ENCODE data around the gene KMT2C.
A peak's percentile ranks its signal among the peaks of the same experiment; 100 is the strongest.
"Not testable (repeated sequence)": the region's sequence is repeated elsewhere in the genome, so short reads cannot be mapped to it uniquely, and the experiment has no call there.

KMT2C gene

DNA sequence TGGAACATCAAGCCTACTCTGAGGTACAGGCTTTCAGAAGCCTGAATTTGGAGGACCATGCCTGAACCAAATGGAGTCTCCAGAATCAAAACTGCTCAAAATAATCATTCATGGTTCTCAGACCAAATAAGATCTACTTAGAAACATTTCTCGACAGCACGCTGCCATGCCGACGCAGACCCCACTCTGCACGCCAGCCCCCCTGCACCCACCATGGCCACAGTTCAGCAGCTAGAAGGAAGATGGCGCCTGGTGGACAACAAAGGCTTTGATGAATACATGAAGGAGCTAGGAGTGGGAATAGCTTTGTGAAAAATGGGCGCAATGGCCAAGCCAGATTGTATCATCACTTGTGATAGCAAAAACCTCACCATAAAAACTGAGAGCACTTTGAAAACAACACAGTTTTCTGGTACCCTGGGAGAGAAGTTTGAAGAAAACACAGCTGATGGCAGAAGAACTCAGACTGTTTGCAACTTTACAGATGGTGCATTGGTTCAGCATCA lies 6.6 kb upstream of the KMT2C start:
- H3K9me3 ChIP-seq (ENCODE audit: control insufficient read depth, low read length): no peaks in the 10 kb centered on the region
- no peaks in the 10 kb centered on the region for H3K79me1 ChIP-seq (replicated peaks; ENCODE audit: low read length, poor library complexity, severe bottlenecking)
- H2BK120ac ChIP-seq (ENCODE audit: low read depth, low read length): no peak overlapping the region
- H3K27ac ChIP-seq (ENCODE audit: low read length, poor library complexity, severe bottlenecking): no peak overlapping the region
- H3K4ac ChIP-seq (ENCODE audit: low read depth in 1 of 2, low read length in 2 of 2): no peak overlapping the region
- no peak overlapping the region for H4K8ac ChIP-seq (ENCODE audit: low read length)
- no peak overlapping the region for H2AFZ ChIP-seq (ENCODE audit: low read depth, low read length)
- H3K9ac ChIP-seq (ENCODE audit: low read length): no peak overlapping the region
- no peaks in the 10 kb centered on the region for H3K27me3 ChIP-seq (ENCODE audit: control insufficient read depth in 1 of 2, insufficient read depth in 1 of 2, low read length in 2 of 2)
- WGBS: 91% methylated on average over 6 of the region's 7 CpGs
- no peak for DNase-seq
- H3K14ac ChIP-seq (ENCODE audit: low read length in 2 of 2): no peak overlapping the region
- no peak overlapping the region for H3K4me3 ChIP-seq (ENCODE audit: insufficient read depth in 1 of 2, low read depth in 1 of 2, low read length in 2 of 2)
- no peak overlapping the region for H3K4me2 ChIP-seq (ENCODE audit: low read length, poor library complexity, severe bottlenecking)
- H3K4me1 ChIP-seq (ENCODE audit: control insufficient read depth, insufficient read depth, low read depth, low read length): no peaks in the 10 kb centered on the region
- H2BK12ac ChIP-seq (ENCODE audit: low read length in 2 of 2): no peak overlapping the region
- H3K18ac ChIP-seq (ENCODE audit: low read depth in 1 of 2, low read length in 2 of 2): no peak overlapping the region
- H3K36me3 ChIP-seq (ENCODE audit: control insufficient read depth in 1 of 2, insufficient read depth in 2 of 2, low read depth in 1 of 2, low read length in 2 of 2): no peaks in the 10 kb centered on the region
- no peak overlapping the region for H2BK5ac ChIP-seq (ENCODE audit: low read depth, low read length, poor library complexity, severe bottlenecking)
- H4K91ac ChIP-seq (ENCODE audit: low read length): no peak overlapping the region
- H2BK15ac ChIP-seq (ENCODE audit: low read depth, poor library complexity, severe bottlenecking): no peak overlapping the region
- H3K23ac ChIP-seq (ENCODE audit: low read length in 2 of 2): no peak overlapping the region
- no peak overlapping the region for H2AK5ac ChIP-seq (ENCODE audit: low read length, severe bottlenecking)

DNA sequence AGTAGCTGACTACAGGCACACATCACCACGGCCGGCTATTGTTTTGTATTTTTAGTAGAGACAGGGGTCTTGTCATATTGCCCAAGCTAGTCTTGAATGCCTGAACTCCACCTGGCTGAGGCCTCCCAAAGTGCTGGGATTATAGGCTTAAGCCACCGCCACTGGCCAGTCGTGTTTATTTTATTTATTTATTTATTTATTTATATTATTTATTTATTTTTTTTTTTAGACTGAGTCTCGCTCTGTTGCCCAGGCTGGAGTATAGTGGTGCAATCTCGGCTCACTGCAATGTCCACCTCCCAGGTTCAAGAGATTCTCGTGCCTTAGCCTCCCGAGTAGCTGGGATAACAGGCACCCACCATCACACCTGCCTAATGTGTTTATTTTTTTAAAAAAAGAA lies 6.0 kb upstream of the KMT2C start:
- H4K8ac ChIP-seq (ENCODE audit: low read length); H2BK5ac ChIP-seq (ENCODE audit: low read depth, low read length, poor library complexity, severe bottlenecking); H3K9ac ChIP-seq (ENCODE audit: low read length); H3K4me3 ChIP-seq (ENCODE audit: insufficient read depth in 1 of 2, low read depth in 1 of 2, low read length in 2 of 2); DNase-seq; H3K27me3 ChIP-seq (ENCODE audit: control insufficient read depth in 1 of 2, insufficient read depth in 1 of 2, low read length in 2 of 2); H3K27ac ChIP-seq (ENCODE audit: low read length, poor library complexity, severe bottlenecking); H2BK15ac ChIP-seq (ENCODE audit: low read depth, poor library complexity, severe bottlenecking); H2BK12ac ChIP-seq (ENCODE audit: low read length in 2 of 2); H3K14ac ChIP-seq (ENCODE audit: low read length in 2 of 2); H3K23ac ChIP-seq (ENCODE audit: low read length in 2 of 2); H2BK120ac ChIP-seq (ENCODE audit: low read depth, low read length); H3K4me1 ChIP-seq (ENCODE audit: control insufficient read depth, insufficient read depth, low read depth, low read length); H4K91ac ChIP-seq (ENCODE audit: low read length); H3K36me3 ChIP-seq (ENCODE audit: control insufficient read depth in 1 of 2, insufficient read depth in 2 of 2, low read depth in 1 of 2, low read length in 2 of 2); H3K9me3 ChIP-seq (ENCODE audit: control insufficient read depth, low read length); H3K4ac ChIP-seq (ENCODE audit: low read depth in 1 of 2, low read length in 2 of 2); H3K79me1 ChIP-seq (replicated peaks; ENCODE audit: low read length, poor library complexity, severe bottlenecking); H3K18ac ChIP-seq (ENCODE audit: low read depth in 1 of 2, low read length in 2 of 2); H2AK5ac ChIP-seq (ENCODE audit: low read length, severe bottlenecking); H3K4me2 ChIP-seq (ENCODE audit: low read length, poor library complexity, severe bottlenecking); H2AFZ ChIP-seq (ENCODE audit: low read depth, low read length): not testable (repeated sequence)
- 92% methylated on average over 4 of the region's 8 CpGs for WGBS

DNA sequence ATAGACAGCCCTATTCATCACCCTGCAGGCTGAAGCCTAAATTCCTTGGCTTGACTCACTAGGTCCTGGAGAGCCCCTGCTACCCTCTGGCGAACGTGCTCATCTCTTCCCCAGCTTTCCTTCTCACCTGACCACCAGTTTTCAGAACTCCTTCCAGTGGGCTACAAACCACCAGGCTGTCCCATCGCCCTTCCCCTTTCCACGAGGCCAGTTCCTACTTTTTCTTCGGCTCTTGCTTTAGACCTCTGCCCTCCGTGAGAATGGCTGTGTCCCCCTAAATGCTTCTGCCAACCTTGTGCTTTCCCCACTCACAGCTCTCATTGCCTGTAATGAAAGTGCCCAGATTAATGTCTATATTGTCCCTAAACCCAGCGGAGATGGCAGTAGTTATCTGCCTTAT lies 5.4 kb upstream of the KMT2C start:
- not testable (repeated sequence) for H3K18ac ChIP-seq (ENCODE audit: low read depth in 1 of 2, low read length in 2 of 2); H3K14ac ChIP-seq (ENCODE audit: low read length in 2 of 2); H3K4me1 ChIP-seq (ENCODE audit: control insufficient read depth, insufficient read depth, low read depth, low read length); H4K91ac ChIP-seq (ENCODE audit: low read length); H2AFZ ChIP-seq (ENCODE audit: low read depth, low read length); H3K27me3 ChIP-seq (ENCODE audit: control insufficient read depth in 1 of 2, insufficient read depth in 1 of 2, low read length in 2 of 2); H2BK15ac ChIP-seq (ENCODE audit: low read depth, poor library complexity, severe bottlenecking); H3K9me3 ChIP-seq (ENCODE audit: control insufficient read depth, low read length); H3K4me2 ChIP-seq (ENCODE audit: low read length, poor library complexity, severe bottlenecking); H2BK120ac ChIP-seq (ENCODE audit: low read depth, low read length); H2BK5ac ChIP-seq (ENCODE audit: low read depth, low read length, poor library complexity, severe bottlenecking); H2BK12ac ChIP-seq (ENCODE audit: low read length in 2 of 2); H3K23ac ChIP-seq (ENCODE audit: low read length in 2 of 2); H2AK5ac ChIP-seq (ENCODE audit: low read length, severe bottlenecking); DNase-seq; H3K4ac ChIP-seq (ENCODE audit: low read depth in 1 of 2, low read length in 2 of 2); H3K27ac ChIP-seq (ENCODE audit: low read length, poor library complexity, severe bottlenecking); H3K79me1 ChIP-seq (replicated peaks; ENCODE audit: low read length, poor library complexity, severe bottlenecking); H4K8ac ChIP-seq (ENCODE audit: low read length); H3K36me3 ChIP-seq (ENCODE audit: control insufficient read depth in 1 of 2, insufficient read depth in 2 of 2, low read depth in 1 of 2, low read length in 2 of 2); H3K4me3 ChIP-seq (ENCODE audit: insufficient read depth in 1 of 2, low read depth in 1 of 2, low read length in 2 of 2); H3K9ac ChIP-seq (ENCODE audit: low read length)
- WGBS: 83% methylated on average over 6 of the region's 7 CpGs

DNA sequence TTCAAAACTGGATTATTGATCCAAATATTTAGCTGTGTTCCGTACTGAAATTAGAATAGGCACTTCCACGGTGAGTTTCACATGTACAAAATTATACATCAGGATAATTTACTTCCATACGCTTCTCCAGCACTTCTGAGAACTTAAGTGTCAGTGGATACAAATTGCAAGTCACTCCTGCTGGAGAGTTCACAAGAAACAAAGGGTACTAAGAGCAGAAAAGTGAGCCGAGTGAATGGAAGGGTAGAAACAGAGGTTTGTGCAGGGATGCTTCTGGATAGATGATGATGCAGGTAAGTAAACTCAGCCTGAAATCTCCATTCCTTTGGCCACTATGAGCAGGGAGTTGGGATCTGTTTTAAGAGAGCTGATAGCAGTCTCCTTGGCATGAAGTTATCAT lies 2.2 kb upstream of the KMT2C start:
- H2BK12ac ChIP-seq (ENCODE audit: low read length in 2 of 2); H3K79me1 ChIP-seq (replicated peaks; ENCODE audit: low read length, poor library complexity, severe bottlenecking); H4K8ac ChIP-seq (ENCODE audit: low read length); H2BK15ac ChIP-seq (ENCODE audit: low read depth, poor library complexity, severe bottlenecking); H2AFZ ChIP-seq (ENCODE audit: low read depth, low read length); H3K9me3 ChIP-seq (ENCODE audit: control insufficient read depth, low read length); H2AK5ac ChIP-seq (ENCODE audit: low read length, severe bottlenecking); H3K27me3 ChIP-seq (ENCODE audit: control insufficient read depth in 1 of 2, insufficient read depth in 1 of 2, low read length in 2 of 2); H3K4me1 ChIP-seq (ENCODE audit: control insufficient read depth, insufficient read depth, low read depth, low read length); H3K4me2 ChIP-seq (ENCODE audit: low read length, poor library complexity, severe bottlenecking); DNase-seq; H3K4me3 ChIP-seq (ENCODE audit: insufficient read depth in 1 of 2, low read depth in 1 of 2, low read length in 2 of 2); H2BK5ac ChIP-seq (ENCODE audit: low read depth, low read length, poor library complexity, severe bottlenecking); H3K14ac ChIP-seq (ENCODE audit: low read length in 2 of 2); H3K27ac ChIP-seq (ENCODE audit: low read length, poor library complexity, severe bottlenecking); H4K91ac ChIP-seq (ENCODE audit: low read length); H3K36me3 ChIP-seq (ENCODE audit: control insufficient read depth in 1 of 2, insufficient read depth in 2 of 2, low read depth in 1 of 2, low read length in 2 of 2); H3K4ac ChIP-seq (ENCODE audit: low read depth in 1 of 2, low read length in 2 of 2); H3K18ac ChIP-seq (ENCODE audit: low read depth in 1 of 2, low read length in 2 of 2); H3K23ac ChIP-seq (ENCODE audit: low read length in 2 of 2); H2BK120ac ChIP-seq (ENCODE audit: low read depth, low read length): not testable (repeated sequence)
- 85% methylated on average over 4 of the region's 4 CpGs for WGBS
- peak overlapping the region; percentile 94 for H3K9ac ChIP-seq (ENCODE audit: low read length)

Data from mesenchymal stem cell (in vitro differentiated cells and primary cell).